ENCODE measurements around the gene OXSM. TPM values are rescaled to one million over a fixed set of nuclear protein-coding genes. Genes with fewer than 3 reads are reported as not detected.

OXSM gene
- total and polyA plus RNA-seq, 4 donors: 8.6 to 21.8 (median 17.5) TPM

DNA sequence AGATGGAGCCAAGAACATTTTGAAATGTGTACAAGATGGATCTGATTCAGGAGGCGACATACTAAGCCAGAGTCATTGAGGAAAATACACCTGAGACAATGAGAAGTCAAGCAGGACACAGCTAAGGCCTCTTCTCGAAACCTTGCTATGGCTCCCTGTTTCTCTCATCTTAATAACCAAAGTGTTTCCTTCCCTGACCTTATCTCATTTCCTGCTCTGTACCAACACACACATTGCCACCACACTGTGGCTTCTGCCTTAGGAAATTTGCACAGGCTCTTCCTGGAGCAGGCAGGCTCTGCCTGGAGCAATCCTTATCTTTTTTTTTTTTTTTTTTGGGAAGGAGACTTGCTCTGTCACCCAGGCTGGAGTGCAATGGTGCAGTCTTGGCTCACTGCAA, 36.6 kb downstream of the OXSM start:
- Histone ChIP-seq H3K9ac (ENCODE audit: low read depth in 1 of 2, low read length in 2 of 2) (no peak overlapping the region), H3K9me3 (ENCODE audit: control insufficient read depth in 4 of 4, low read length in 3 of 4) (no peaks in the 10 kb centered on the region), H3K27me3 (ENCODE audit: control insufficient read depth in 4 of 4, insufficient read depth in 4 of 4, low read length in 3 of 4) (no peaks in the 10 kb centered on the region), H3K4me1 (ENCODE audit: control insufficient read depth in 4 of 4, insufficient read depth in 4 of 4, low read length in 3 of 4) (no peaks in the 10 kb centered on the region), H3K36me3 (ENCODE audit: control insufficient read depth in 4 of 4, insufficient read depth in 3 of 4, low read depth in 1 of 4, low read length in 3 of 4) (no peaks in the 10 kb centered on the region), H3K27ac (ENCODE audit: low read depth in 1 of 2, low read length in 2 of 2) (no peak overlapping the region), H3K4me3 (ENCODE audit: low read depth in 1 of 3, low read length in 3 of 3) (no peak overlapping the region)
- WGBS: 74% methylated on average over 2 of the region's 2 CpGs
- DNase-seq (ENCODE audit: low spot score): no peak
- TF ChIP-seq HNF4A (conservative IDR thresholded peaks at IDR 0.05): no peak
- TF ChIP-seq GABPA (IDR thresholded peaks at IDR 0.05 in 1 of 2, conservative IDR thresholded peaks at IDR 0.05 in 1 of 2): no peak
- TF ChIP-seq SP1 (IDR thresholded peaks at IDR 0.05): no peak

DNA sequence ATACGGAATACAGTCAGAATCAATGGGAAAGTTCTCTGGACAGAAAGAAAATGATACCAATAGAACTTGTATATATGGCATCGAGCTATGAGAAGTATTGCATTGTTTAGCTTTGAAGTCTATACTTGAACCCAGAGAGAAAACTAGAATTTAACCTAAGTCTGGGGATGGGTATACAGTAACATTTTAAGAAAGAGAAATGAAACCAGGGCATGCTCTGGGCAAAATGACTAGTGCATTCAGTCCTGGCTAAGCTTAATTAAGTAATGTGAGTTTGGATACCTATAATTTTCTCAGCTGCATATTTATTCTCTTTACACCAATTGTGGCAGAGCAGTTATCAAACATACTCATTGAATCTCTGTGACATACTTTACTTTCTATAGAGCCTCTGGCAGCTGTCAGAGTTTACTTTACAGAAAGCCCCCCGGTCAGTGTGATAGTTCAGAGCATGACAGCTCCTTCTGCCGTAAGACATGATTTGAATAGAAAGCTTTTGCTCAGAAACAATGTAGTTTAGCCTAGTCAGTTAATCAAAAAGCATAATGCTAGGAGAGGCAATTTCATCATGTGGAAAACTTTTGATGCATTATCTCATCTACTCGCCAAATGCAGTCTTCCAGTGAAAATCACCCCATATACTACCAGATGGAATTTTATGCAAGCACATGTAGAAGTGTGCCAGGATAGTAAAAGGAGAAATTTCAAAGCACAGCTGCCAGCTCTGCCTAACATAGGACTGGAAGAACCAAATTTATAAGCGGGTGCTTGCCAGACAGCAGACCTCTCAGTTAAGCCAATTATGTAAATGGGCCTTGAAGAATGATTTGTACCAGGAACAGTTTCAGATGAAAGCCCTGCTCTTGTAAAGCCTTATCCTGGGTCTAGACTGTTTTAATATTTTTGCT, 40.7 kb downstream of the OXSM start:
- no peaks in the 10 kb centered on the region for H3K4me1 ChIP-seq (ENCODE audit: control insufficient read depth in 4 of 4, insufficient read depth in 4 of 4, low read length in 3 of 4)
- 90% methylated on average over 6 of the region's 6 CpGs for WGBS
- TF ChIP-seq EGR1 (IDR thresholded peaks at IDR 0.05; ENCODE audit: low read depth in 2 of 2) (no peak), FOXA1 (IDR thresholded peaks at IDR 0.05) (no peak), RAD21 (IDR thresholded peaks at IDR 0.05) (no peak), SP1 (IDR thresholded peaks at IDR 0.05) (no peak), TAF1 (conservative IDR thresholded peaks at IDR 0.05) (no peak), FOXA2 (IDR thresholded peaks at IDR 0.05) (no peak), GABPA (IDR thresholded peaks at IDR 0.05 in 1 of 2, conservative IDR thresholded peaks at IDR 0.05 in 1 of 2) (no peak), JUND (IDR thresholded peaks at IDR 0.05) (no peak), HNF4A (conservative IDR thresholded peaks at IDR 0.05) (no peak), NR2F2 (IDR thresholded peaks at IDR 0.05) (no peak), RXRA (IDR thresholded peaks at IDR 0.05) (no peak), YY1 (IDR thresholded peaks at IDR 0.05) (no peak), HNF4G (IDR thresholded peaks at IDR 0.05) (no peak)
- TF ChIP-seq, protein P1, sequence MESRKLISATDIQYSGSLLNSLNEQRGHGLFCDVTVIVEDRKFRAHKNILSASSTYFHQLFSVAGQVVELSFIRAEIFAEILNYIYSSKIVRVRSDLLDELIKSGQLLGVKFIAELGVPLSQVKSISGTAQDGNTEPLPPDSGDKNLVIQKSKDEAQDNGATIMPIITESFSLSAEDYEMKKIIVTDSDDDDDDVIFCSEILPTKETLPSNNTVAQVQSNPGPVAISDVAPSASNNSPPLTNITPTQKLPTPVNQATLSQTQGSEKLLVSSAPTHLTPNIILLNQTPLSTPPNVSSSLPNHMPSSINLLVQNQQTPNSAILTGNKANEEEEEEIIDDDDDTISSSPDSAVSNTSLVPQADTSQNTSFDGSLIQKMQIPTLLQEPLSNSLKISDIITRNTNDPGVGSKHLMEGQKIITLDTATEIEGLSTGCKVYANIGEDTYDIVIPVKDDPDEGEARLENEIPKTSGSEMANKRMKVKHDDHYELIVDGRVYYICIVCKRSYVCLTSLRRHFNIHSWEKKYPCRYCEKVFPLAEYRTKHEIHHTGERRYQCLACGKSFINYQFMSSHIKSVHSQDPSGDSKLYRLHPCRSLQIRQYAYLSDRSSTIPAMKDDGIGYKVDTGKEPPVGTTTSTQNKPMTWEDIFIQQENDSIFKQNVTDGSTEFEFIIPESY (IDR thresholded peaks at IDR 0.05): no peak
- TF ChIP-seq, protein P2, sequence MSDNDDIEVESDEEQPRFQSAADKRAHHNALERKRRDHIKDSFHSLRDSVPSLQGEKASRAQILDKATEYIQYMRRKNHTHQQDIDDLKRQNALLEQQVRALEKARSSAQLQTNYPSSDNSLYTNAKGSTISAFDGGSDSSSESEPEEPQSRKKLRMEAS (IDR thresholded peaks at IDR 0.05): no peak
- TF ChIP-seq, protein P3, sequence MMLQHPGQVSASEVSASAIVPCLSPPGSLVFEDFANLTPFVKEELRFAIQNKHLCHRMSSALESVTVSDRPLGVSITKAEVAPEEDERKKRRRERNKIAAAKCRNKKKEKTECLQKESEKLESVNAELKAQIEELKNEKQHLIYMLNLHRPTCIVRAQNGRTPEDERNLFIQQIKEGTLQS (IDR thresholded peaks at IDR 0.05): no peak
- TF ChIP-seq, protein P4, sequence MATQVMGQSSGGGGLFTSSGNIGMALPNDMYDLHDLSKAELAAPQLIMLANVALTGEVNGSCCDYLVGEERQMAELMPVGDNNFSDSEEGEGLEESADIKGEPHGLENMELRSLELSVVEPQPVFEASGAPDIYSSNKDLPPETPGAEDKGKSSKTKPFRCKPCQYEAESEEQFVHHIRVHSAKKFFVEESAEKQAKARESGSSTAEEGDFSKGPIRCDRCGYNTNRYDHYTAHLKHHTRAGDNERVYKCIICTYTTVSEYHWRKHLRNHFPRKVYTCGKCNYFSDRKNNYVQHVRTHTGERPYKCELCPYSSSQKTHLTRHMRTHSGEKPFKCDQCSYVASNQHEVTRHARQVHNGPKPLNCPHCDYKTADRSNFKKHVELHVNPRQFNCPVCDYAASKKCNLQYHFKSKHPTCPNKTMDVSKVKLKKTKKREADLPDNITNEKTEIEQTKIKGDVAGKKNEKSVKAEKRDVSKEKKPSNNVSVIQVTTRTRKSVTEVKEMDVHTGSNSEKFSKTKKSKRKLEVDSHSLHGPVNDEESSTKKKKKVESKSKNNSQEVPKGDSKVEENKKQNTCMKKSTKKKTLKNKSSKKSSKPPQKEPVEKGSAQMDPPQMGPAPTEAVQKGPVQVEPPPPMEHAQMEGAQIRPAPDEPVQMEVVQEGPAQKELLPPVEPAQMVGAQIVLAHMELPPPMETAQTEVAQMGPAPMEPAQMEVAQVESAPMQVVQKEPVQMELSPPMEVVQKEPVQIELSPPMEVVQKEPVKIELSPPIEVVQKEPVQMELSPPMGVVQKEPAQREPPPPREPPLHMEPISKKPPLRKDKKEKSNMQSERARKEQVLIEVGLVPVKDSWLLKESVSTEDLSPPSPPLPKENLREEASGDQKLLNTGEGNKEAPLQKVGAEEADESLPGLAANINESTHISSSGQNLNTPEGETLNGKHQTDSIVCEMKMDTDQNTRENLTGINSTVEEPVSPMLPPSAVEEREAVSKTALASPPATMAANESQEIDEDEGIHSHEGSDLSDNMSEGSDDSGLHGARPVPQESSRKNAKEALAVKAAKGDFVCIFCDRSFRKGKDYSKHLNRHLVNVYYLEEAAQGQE (IDR thresholded peaks at IDR 0.05): no peak
- TF ChIP-seq, protein P5, sequence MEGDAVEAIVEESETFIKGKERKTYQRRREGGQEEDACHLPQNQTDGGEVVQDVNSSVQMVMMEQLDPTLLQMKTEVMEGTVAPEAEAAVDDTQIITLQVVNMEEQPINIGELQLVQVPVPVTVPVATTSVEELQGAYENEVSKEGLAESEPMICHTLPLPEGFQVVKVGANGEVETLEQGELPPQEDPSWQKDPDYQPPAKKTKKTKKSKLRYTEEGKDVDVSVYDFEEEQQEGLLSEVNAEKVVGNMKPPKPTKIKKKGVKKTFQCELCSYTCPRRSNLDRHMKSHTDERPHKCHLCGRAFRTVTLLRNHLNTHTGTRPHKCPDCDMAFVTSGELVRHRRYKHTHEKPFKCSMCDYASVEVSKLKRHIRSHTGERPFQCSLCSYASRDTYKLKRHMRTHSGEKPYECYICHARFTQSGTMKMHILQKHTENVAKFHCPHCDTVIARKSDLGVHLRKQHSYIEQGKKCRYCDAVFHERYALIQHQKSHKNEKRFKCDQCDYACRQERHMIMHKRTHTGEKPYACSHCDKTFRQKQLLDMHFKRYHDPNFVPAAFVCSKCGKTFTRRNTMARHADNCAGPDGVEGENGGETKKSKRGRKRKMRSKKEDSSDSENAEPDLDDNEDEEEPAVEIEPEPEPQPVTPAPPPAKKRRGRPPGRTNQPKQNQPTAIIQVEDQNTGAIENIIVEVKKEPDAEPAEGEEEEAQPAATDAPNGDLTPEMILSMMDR (IDR thresholded peaks at IDR 0.05; ENCODE audit: low read depth, low read length, missing input control): no peak
- no peak overlapping the region for H3K27ac ChIP-seq (ENCODE audit: low read depth in 1 of 2, low read length in 2 of 2)
- H3K9ac ChIP-seq (ENCODE audit: low read depth in 1 of 2, low read length in 2 of 2): no peak overlapping the region
- no peak overlapping the region for H3K4me3 ChIP-seq (ENCODE audit: low read depth in 1 of 3, low read length in 3 of 3)
- DNase-seq (ENCODE audit: low spot score): no peak
- H3K27me3 ChIP-seq (ENCODE audit: control insufficient read depth in 4 of 4, insufficient read depth in 4 of 4, low read length in 3 of 4): no peaks in the 10 kb centered on the region
- H3K9me3 ChIP-seq (ENCODE audit: control insufficient read depth in 4 of 4, low read length in 3 of 4): no peaks in the 10 kb centered on the region
- no peaks in the 10 kb centered on the region for H3K36me3 ChIP-seq (ENCODE audit: control insufficient read depth in 4 of 4, insufficient read depth in 3 of 4, low read depth in 1 of 4, low read length in 3 of 4)
